Activated CD8-positive, alpha-beta memory T cell treated with anti-CD3 and anti-CD28 coated beads for 24 hours (primary cell): ENCODE data around the gene TINAGL1.

Experiments
- DNase-seq: peaks from one replicate; pipeline ENCODE4 v3.0.0-alpha.2; 2020

TINAGL1 gene

GRCh38 chr1:31628931-31629556 lies 52.7 kb downstream of the TINAGL1 start:
- no peak for DNase-seq

- no peak for DNase-seq
These were observed 56.3 kb downstream of the TINAGL1 start for GRCh38 chr1:31632649-31633048.

DNA sequence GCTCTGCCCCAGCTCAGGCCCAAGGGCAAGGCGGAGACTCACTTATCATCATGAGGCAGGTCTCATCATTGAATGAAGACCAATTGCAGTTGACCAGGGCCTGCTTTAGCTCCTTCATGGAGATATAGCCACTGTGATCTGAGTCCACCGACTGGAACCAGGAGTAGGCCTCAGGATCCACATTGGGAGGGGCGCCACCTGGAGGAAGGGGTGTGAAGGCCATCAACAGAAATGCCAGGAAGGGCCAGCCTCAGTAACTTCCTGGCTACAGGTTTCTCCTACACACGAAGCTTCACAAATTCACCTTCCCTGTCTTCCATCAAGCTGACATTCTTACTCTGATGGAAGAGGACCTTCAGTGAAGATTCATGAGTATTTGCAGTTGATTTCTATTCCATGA lies 56.8 kb downstream of the TINAGL1 start:
- DNase-seq: no peak
